H7 (cell line): ENCODE measurements around the gene CT45A5. TPM values are rescaled to one million over a fixed set of nuclear protein-coding genes. Genes with fewer than 3 reads are reported as not detected.
"Not testable (repeated sequence)": the region's sequence is repeated elsewhere in the genome, so short reads cannot be mapped to it uniquely, and the experiment has no call there.

Experiments used
- DNase-seq: peaks from one replicate; pipeline ENCODE4 v3.0.0; 2012
- H3K27me3 ChIP-seq: 2 replicates; pipeline ENCODE4 v1.6.0; 2011; ENCODE audit warnings: mild to moderate bottlenecking, low read length; ENCODE audit not compliant: control insufficient read depth, insufficient read depth
- H3K36me3 ChIP-seq: replicated peaks from 2 replicates; pipeline ENCODE4 v1.5.1; 2011; ENCODE audit warnings: low read length; ENCODE audit not compliant: control insufficient read depth, insufficient read depth
- H3K4me3 ChIP-seq: 2 replicates; pipeline ENCODE4 v1.5.1; 2011; ENCODE audit warnings: low read depth, mild to moderate bottlenecking, control low read depth, low read length, moderate library complexity; ENCODE audit not compliant: insufficient read depth
- total RNA-seq: library from RNA; depleted of rRNA; stranded (reverse); fragments of >200 nt; shearing (Covaris generic); gene quantifications from 2 replicates; pipeline ENCODE4 v1.2.3, GENCODE V29; 2014; rRNA removed

CT45A5 gene
- 0.18 TPM in 1 of 2 replicates, not detected in the other for total RNA-seq

- not testable (repeated sequence) for H3K36me3 ChIP-seq, H3K27me3 ChIP-seq, H3K4me3 ChIP-seq, DNase-seq
Observed at GRCh38 chrX:135785403-135785802, at the start of gene CT45A5. TSS of gene CT45A5 (minus strand) at chrX:135785503. CDS start at chrX:135781729, 3,774 bp downstream.

- not testable (repeated sequence) for H3K36me3 ChIP-seq, H3K27me3 ChIP-seq, DNase-seq, H3K4me3 ChIP-seq
Observed at GRCh38 chrX:135819912-135820311, 34.6 kb upstream of the CT45A5 start, which contains the start of gene CT45A2. TSS of gene CT45A2 (minus strand) at chrX:135820012. CDS start at chrX:135816265, 3,747 bp downstream.

GRCh38 chrX:135802687-135803086 is 17.4 kb upstream of the CT45A5 start, which contains the start of gene CT45A6:
TSS of gene CT45A6 (minus strand) at chrX:135802787. CDS start at chrX:135798993, 3,794 bp downstream.
- not testable (repeated sequence) for H3K27me3 ChIP-seq, H3K4me3 ChIP-seq, H3K36me3 ChIP-seq, DNase-seq

- not testable (repeated sequence) for H3K4me3 ChIP-seq, H3K36me3 ChIP-seq, H3K27me3 ChIP-seq, DNase-seq
Observed at GRCh38 chrX:135768091-135768490, 17.2 kb downstream of the CT45A5 start, which contains the start of gene CT45A3. TSS of gene CT45A3 (minus strand) at chrX:135768191. CDS start at chrX:135764444, 3,747 bp downstream.

- not testable (repeated sequence) for H3K4me3 ChIP-seq, H3K27me3 ChIP-seq, DNase-seq, H3K36me3 ChIP-seq
Observed at GRCh38 chrX:135744739-135745138, 40.6 kb downstream of the CT45A5 start.

GRCh38 chrX:135741192-135741715 is 44.0 kb downstream of the CT45A5 start:
- no peak for DNase-seq
- no peaks in the 10 kb centered on the region for H3K36me3 ChIP-seq
- H3K4me3 ChIP-seq = no peak overlapping the region
- H3K27me3 ChIP-seq = no peaks in the 10 kb centered on the region

- DNase-seq = peak; percentile 47
Observed at GRCh38 chrX:135740681-135741149, 44.6 kb downstream of the CT45A5 start.

GRCh38 chrX:135737366-135738071 is 47.8 kb downstream of the CT45A5 start:
- H3K36me3 ChIP-seq = no peaks in the 10 kb centered on the region
- H3K4me3 ChIP-seq = no peak overlapping the region
- H3K27me3 ChIP-seq = no peaks in the 10 kb centered on the region
- DNase-seq = no peak

More at GRCh38 chrX:135740681-135741149, 44.6 kb downstream of the CT45A5 start:
- Histone ChIP-seq H3K4me3 (no peak overlapping the region), H3K36me3 (no peaks in the 10 kb centered on the region), H3K27me3 (no peaks in the 10 kb centered on the region)

- not testable (repeated sequence) for H3K36me3 ChIP-seq, DNase-seq, H3K4me3 ChIP-seq, H3K27me3 ChIP-seq
Observed at GRCh38 chrX:135734666-135735065, 50.6 kb downstream of the CT45A5 start.

Other genes starting within 250 kb of the CT45A5 start
- gene CT45A1, start 71.9 kb downstream of the CT45A5 start, total RNA-seq = not detected in 2 replicates
- gene CT45A3, start 17.3 kb downstream of the CT45A5 start, total RNA-seq = not detected in 2 replicates
- gene CT45A6, start 17.3 kb upstream of the CT45A5 start, total RNA-seq = not detected in 2 replicates
- not detected in 2 replicates for gene CT45A2, start 34.5 kb upstream of the CT45A5 start, total RNA-seq
- not detected in 2 replicates for gene CT45A7, start 51.8 kb upstream of the CT45A5 start, total RNA-seq
- not detected in 2 replicates for gene CT45A8, start 69.0 kb upstream of the CT45A5 start, total RNA-seq
- gene CT45A9, start 86.3 kb upstream of the CT45A5 start, total RNA-seq = not detected in 2 replicates
- 0.55 and 3.6 TPM in 2 replicates for gene CT45A10, start 107.9 kb upstream of the CT45A5 start, total RNA-seq
- 0.03 and 0.33 TPM in 2 replicates for gene SAGE1, start 108.2 kb upstream of the CT45A5 start, total RNA-seq
- 15.5 and 17.4 TPM in 2 replicates for gene MMGT1, start 188.5 kb upstream of the CT45A5 start, total RNA-seq
- gene SLC9A6, start 199.9 kb upstream of the CT45A5 start, total RNA-seq = 11.4 and 13.4 TPM in 2 replicates